Ishikawa (cell line): ENCODE measurements around the gene METTL13.
A peak's percentile ranks its signal among the peaks of the same experiment; 100 is the strongest.

Experiments used
- CEBPB ChIP-seq: IDR thresholded peaks from 2 replicates; pipeline ENCODE4 v1.6.1; 2012
- CREB1 ChIP-seq: IDR thresholded peaks from 2 replicates; pipeline ENCODE4 v1.6.1; 2012; ENCODE audit warnings: low read depth
- EGR1 ChIP-seq: IDR thresholded peaks from 2 replicates; pipeline ENCODE4 v1.6.1; 2012
- EP300 ChIP-seq: IDR thresholded peaks from 2 replicates; pipeline ENCODE4 v1.6.1; 2012; ENCODE audit warnings: borderline replicate concordance
- FOXM1 ChIP-seq: IDR thresholded peaks from 2 replicates; pipeline ENCODE4 v1.6.1; 2012; ENCODE audit warnings: low read depth, borderline replicate concordance
- MAX ChIP-seq: IDR thresholded peaks from 2 replicates; pipeline ENCODE4 v1.6.1; 2012
- NFIC ChIP-seq: IDR thresholded peaks from 2 replicates; pipeline ENCODE4 v1.6.1; 2012
- RAD21 ChIP-seq: IDR thresholded peaks from 2 replicates; pipeline ENCODE4 v1.6.1; 2012; ENCODE audit warnings: low read depth
- TAF1 ChIP-seq: IDR thresholded peaks from 2 replicates; pipeline ENCODE4 v1.6.1; 2012; ENCODE audit warnings: low read depth, mild to moderate bottlenecking
- TCF12 ChIP-seq: IDR thresholded peaks from 2 replicates; pipeline ENCODE4 v1.6.1; 2012; ENCODE audit warnings: low read depth
- TEAD4 ChIP-seq: IDR thresholded peaks from 2 replicates; pipeline ENCODE4 v1.6.1; 2012
- USF1 ChIP-seq: IDR thresholded peaks from 2 replicates; pipeline ENCODE4 v1.6.1; 2012
- YY1 ChIP-seq: IDR thresholded peaks from 2 replicates; pipeline ENCODE4 v1.6.1; 2012; ENCODE audit warnings: low read depth
- ZBTB7A ChIP-seq: IDR thresholded peaks from 2 replicates; pipeline ENCODE4 v1.6.1; 2012; ENCODE audit warnings: low read depth
- TF ChIP-seq, protein P1 (sequence below): IDR thresholded peaks from 2 replicates; pipeline ENCODE4 v1.6.1; 2012; ENCODE audit warnings: low read depth, mild to moderate bottlenecking

METTL13 gene

GRCh38 chr1:171739656-171740055 is 41.8 kb upstream of the METTL13 start:
- TF ChIP-seq TAF1, result no peak
- no peak for TF ChIP-seq NFIC
- no peak for TF ChIP-seq RAD21
- TF ChIP-seq, protein P1, sequence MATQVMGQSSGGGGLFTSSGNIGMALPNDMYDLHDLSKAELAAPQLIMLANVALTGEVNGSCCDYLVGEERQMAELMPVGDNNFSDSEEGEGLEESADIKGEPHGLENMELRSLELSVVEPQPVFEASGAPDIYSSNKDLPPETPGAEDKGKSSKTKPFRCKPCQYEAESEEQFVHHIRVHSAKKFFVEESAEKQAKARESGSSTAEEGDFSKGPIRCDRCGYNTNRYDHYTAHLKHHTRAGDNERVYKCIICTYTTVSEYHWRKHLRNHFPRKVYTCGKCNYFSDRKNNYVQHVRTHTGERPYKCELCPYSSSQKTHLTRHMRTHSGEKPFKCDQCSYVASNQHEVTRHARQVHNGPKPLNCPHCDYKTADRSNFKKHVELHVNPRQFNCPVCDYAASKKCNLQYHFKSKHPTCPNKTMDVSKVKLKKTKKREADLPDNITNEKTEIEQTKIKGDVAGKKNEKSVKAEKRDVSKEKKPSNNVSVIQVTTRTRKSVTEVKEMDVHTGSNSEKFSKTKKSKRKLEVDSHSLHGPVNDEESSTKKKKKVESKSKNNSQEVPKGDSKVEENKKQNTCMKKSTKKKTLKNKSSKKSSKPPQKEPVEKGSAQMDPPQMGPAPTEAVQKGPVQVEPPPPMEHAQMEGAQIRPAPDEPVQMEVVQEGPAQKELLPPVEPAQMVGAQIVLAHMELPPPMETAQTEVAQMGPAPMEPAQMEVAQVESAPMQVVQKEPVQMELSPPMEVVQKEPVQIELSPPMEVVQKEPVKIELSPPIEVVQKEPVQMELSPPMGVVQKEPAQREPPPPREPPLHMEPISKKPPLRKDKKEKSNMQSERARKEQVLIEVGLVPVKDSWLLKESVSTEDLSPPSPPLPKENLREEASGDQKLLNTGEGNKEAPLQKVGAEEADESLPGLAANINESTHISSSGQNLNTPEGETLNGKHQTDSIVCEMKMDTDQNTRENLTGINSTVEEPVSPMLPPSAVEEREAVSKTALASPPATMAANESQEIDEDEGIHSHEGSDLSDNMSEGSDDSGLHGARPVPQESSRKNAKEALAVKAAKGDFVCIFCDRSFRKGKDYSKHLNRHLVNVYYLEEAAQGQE, result no peak
- no peak for TF ChIP-seq EGR1
- TF ChIP-seq CEBPB, result no peak
- TF ChIP-seq MAX, result no peak
- TF ChIP-seq FOXM1, result no peak
- TF ChIP-seq EP300, result no peak
- no peak for TF ChIP-seq USF1
- TF ChIP-seq TEAD4, result no peak
- TF ChIP-seq TCF12, result no peak
- TF ChIP-seq CREB1, result no peak
- TF ChIP-seq ZBTB7A, result no peak
- no peak for TF ChIP-seq YY1

GRCh38 chr1:171740356-171740863 is 41.0 kb upstream of the METTL13 start:
- TF ChIP-seq USF1 (no peak), EGR1 (no peak), NFIC (no peak), YY1 (no peak), MAX (no peak), TEAD4 (no peak), ZBTB7A (no peak), CREB1 (no peak), TCF12 (no peak), RAD21 (no peak)

GRCh38 chr1:171740987-171741871 is 40.2 kb upstream of the METTL13 start:
- TF ChIP-seq EP300, result no peak
- no peak for TF ChIP-seq EGR1
- TF ChIP-seq MAX, result no peak
- TF ChIP-seq TEAD4, result no peak
- no peak for TF ChIP-seq CREB1
- no peak for TF ChIP-seq FOXM1
- TF ChIP-seq TAF1, result no peak
- TF ChIP-seq YY1, result no peak
- TF ChIP-seq, protein P1, result no peak
- TF ChIP-seq ZBTB7A, result no peak
- no peak for TF ChIP-seq RAD21
- TF ChIP-seq NFIC, result no peak
- TF ChIP-seq USF1, result no peak

DNA sequence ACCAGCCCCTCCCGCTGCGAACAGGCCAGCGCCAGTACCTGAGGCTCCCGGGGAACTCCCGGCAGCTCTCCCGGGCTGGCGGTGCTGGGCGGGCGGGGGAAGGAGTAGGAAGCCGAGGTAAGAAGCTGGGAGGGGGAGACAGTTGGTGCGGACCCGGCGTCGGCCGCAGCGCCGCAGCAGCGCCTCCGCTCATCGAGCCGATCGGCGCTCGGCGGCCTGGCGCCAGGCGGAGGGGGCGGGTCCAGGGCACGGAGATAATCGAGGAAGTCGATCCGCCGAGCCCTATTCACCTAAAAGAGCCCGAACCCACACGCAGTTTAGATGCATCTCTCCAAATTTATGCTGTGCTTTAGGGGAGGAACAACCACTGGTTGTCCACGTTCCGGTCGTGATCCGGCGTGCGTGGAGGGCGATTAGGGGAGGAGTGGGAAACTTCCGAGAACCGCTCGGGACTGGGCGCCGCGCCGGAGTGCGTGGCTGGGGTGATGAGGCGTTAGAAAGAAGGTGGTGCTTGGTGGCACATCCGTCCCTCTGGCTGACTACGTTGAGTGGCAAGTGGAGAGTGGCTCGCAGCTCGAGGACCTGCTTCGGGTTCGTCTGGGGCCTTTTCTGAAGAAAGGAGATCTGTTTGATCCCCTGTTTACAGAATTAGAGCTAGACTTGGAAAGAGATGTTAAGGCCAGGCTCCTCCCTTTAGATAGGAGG is 39.4 kb upstream of the METTL13 start, which contains the start of gene VAMP4:
TSS of gene VAMP4 (minus strand) at position 194 of the 705 bp plus-strand sequence. CDS start 3,651 bp downstream, outside the sequence.
- TF ChIP-seq EP300 (peak; percentile 10; the same call in 1 of the 2 replicates), CEBPB (no peak), ZBTB7A (no peak), NFIC (no peak), MAX (peak; percentile 43), FOXM1 (no peak), CREB1 (no peak), RAD21 (no peak), EGR1 (peak; percentile 35; the same call in 1 of the 2 replicates), TEAD4 (no peak), YY1 (peak; percentile 81), TAF1 (peak; percentile 87), USF1 (no peak), TCF12 (peak; percentile 43; the same call in 1 of the 2 replicates)
- TF ChIP-seq, protein P1, result no peak
